Renal cortex interstitium (tissue), 11 donors: ENCODE results near the gene P2RY8. TPM values are rescaled to one million over a fixed set of nuclear protein-coding genes. Genes with fewer than 3 reads are reported as not detected.
"Not testable (repeated sequence)": the region's sequence is repeated elsewhere in the genome, so short reads cannot be mapped to it uniquely, and the experiment has no call there.

Source experiments
- DNase-seq, 11 donors: peaks; one replicate each; pipeline ENCODE4 v3.0.0-alpha.2; 2013; ENCODE audit warnings: low read depth in 9 of 11, low spot score in 4 of 11; ENCODE audit errors: extremely low read depth in 1 of 11
- polyA plus RNA-seq, 3 donors: library from polyadenylated mRNA; unstranded; fragments of 120-200 nt; gene quantifications; one replicate each; pipeline ENCODE4 v1.2.1, GENCODE V29; 2013; ENCODE audit not compliant: insufficient read length in 3 of 3

P2RY8 gene
- polyA plus RNA-seq, 3 donors = 0.64 to 1.7 (median 0.95) TPM

DNA sequence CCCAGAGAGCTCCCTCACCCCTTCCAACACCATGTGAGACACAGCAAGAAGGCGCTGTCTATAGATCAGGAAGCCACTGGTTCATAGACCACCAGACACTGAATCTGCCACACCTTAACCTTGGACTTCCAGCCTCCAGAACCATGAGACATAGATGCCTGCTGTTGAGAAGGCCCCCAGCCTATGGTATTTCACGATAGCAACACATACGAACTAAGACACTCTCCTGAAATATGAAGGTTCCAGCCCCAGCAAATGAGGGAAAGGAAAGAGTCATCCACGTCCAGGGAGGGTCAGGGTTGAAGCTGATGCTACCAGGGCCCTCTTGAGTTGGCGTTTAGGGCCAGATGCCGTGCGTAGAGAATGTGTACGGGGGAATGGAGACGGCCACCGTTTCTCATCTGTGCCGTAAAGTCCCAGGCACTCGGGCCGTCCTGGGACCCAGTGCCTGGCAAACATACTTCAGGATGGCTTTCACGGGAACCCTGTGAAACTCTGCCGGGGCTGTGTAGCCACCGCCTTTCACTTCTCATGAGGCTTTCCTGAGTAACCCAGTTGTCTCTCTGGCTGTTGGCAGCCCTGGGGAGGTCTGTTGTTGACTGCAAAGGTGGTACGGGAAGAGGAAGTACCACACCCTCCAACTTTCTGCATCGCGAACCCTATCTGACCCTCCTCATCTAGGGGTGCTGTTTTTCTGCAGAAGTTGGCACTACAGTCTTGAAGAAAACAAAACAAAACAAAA is 17.7 kb upstream of the P2RY8 start:
- DNase-seq = no peak

DNA sequence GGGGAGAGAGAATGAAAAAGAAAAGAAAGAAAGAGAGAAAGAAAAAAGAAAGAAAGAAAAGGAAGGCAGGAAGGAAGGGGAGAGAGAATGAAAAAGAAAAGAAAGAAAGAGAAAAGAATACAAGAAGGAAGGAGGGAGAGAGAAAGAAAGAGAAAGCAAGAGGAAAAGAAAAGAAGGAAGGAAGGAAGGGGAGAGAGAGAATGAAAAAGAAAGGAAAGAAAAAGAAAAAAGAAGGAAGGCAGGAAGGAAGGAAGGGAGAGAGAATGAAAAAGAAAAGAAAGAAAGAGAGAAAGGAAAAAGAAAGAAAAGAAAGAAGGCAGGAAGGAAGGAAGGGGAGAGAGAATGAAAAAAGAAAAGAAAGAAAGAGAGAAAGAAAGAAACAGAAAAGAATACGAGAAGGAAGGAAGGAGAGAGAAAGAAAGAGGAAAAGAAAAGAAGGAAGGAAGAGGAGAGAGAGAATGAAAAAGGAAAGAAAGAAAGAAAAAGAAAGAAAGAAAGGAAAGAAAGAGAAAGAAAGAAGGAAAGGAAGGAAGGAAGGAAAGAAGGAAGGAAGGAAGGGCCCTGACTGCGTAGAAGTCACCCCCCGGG is 15.1 kb upstream of the P2RY8 start:
- no peak for DNase-seq

DNA sequence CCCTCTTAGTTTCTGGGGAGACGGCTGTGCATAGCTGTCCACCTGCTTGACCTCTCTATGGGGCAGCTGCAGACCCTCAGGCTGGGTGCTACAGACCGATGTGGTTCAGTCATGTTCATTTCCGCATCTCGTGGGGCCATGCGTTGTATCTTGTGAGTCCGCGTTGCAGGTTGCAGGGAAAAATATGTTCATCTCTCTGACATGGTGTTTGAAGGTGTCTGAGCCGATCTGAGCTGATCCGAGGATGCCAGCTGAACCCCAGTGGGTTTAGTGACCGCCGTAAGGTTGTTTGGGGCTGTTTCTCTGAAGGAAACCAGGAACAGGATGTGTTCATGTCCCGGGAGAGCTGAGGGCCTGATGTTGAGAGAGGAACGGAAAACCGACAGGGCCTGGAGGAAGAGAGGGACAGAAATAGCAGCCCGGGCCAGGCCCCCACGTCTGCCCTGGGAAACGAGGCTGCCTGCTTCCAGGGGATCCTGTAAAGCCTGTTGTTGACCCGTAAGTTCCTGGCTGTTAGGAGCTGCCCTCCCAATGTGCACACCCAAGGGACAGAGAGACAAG is 9.8 kb upstream of the P2RY8 start:
- no peak for DNase-seq

DNA sequence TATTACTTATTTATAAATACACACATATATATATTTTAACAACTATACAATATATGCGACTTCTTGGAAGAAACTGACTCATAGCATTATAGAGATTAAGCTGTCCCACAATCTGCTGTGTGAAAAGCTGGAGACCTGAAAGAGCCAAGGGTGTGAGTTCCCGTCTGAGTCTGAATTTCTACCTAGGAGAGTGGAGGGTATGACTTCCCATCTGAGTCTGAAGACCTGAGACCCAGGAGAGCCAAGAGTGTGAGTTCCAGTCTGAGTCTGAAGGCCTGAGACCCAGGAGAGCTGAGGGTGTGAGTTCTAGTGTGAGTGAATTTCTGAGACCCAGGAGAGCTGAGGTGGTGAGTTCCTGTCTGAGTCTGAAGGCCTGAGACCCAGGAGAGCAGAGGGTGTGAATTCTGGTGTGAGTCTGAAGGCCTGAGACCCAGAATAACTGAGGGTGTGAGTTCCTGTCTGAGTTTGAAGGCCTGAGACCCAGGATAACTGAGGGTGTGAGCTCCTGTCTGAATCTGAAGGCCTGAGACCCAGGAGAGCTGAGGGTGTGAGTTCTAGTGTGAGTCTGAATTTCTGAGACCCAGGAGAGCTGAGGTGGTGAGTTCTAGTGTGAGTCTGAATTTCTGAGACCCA is 8.9 kb upstream of the P2RY8 start:
- no peak for DNase-seq

DNA sequence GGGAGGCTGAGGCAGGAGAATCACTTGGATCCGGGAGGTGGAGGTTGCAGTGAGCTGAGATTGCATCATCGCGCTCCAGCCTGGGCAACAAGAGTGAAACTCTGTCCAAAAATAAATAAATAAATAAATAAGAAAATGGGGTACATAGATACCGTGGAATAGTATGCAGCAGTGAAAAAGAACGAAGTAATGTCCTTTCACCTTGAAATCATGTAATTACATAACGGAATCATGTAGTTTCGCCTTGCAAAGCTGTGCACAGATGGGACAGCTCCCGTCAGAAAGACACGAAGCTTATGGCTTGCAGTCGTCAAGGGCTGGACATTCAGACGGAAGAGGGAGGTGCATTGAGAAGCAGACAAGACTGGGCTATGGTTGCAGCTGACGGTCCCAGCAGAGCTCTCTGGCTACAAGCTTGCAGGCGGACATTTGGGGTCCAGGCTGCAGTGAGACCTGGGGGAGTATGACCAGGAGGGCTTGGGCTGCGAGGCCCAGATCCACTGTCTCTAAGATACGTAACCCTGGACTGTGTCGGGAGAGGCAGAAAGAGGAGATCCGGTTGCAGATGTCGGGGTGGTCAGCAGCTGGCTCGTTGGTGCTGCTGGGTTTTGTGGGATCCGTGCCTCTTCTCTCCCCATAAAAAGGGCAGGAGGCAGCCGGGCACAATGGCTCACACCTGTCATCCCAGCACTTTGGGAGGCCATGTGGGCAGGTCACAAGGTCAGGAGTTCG is 6.2 kb upstream of the P2RY8 start:
- no peak for DNase-seq

DNA sequence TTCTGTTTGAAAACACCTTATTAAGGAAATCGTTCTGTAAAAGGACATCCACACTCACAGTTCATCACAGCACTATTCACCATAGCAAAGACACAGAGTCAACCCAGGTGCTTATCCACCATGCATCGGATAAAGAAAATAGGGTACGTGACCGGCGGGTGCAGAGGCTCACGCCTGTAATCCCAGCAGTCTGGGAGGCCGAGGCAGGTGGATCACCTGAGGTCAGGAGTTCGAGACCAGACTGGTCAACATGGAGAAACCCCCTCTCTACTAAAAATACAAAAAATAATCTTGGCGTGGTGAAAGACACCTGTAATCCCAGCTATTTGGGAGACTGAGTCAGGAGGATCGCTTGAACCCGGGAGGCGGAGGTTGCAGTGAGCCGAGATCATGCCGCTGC is 2.2 kb upstream of the P2RY8 start:
- DNase-seq = not testable (repeated sequence)

DNA sequence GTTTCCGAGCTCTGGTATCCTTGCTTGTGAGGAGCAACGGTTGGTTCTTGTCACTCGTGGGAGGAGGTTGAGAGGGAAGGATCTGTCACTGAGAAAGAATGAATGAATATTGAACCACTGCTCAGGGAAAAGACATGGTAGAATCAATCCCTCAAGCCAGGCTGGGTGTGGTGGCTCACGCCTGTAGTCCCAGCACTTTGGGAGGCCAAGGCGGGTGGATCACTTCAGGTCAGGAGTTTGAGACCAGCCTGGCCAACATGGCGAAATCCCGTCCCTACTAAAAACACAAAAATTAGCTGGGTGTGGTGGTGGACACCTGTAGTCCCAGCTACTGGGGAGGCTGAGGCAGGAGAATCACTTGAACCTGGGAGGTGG is 718 bp upstream of the P2RY8 start:
- not testable (repeated sequence) for DNase-seq

DNA sequence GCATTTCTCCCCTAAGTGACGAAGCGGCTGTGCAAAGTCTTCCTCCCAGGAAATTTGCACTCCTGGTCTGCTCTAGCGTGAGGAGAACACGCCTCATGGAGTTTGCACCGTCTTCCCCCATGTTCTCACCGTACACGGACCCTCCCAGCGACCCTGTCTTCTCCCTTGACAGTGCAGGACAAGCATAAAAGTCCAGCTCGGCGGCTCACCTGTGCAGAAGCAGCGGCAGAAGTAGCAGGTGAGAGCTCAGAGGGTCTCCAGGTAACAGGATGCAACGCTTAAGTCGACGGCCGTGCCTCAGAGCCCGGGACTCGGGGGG is 314 bp downstream of the P2RY8 start:
- DNase-seq = no peak

DNA sequence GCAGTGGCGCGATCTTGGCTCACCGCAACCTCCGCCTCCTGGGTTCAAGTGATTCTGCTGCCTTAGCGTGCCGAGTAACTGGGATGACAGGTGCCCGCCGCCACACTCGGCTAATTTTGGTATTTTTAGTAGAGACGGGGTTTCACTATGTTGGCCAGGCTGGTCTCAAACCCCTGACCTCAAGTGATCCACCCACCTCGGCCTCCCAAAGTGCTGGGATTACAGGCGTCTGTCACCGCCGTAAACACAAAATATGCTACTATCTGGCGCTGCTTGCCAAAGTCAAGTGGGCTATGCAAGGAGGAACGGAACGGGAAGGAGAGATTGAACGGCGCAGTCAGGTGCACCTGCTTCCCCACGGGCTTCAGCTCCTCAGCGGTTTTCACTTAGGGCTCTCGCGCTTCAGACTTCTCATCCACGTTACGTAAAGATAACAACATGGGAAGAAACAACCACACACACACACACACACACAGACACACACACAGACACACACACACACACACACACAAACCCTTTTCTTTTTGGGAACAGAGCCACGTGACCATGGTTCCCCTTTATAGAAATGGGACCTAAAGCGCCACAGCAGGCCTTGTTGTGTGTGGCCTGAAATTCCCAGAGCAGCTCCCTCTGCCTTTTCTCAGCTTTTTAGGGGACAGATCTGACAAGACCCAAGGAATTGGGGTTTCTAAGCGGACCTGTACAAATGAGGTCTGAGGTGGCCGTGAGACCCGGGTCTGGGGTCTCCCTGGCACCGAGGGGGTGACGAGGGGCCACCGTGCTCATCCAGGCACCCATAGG is 1.5 kb downstream of the P2RY8 start:
- no peak for DNase-seq

DNA sequence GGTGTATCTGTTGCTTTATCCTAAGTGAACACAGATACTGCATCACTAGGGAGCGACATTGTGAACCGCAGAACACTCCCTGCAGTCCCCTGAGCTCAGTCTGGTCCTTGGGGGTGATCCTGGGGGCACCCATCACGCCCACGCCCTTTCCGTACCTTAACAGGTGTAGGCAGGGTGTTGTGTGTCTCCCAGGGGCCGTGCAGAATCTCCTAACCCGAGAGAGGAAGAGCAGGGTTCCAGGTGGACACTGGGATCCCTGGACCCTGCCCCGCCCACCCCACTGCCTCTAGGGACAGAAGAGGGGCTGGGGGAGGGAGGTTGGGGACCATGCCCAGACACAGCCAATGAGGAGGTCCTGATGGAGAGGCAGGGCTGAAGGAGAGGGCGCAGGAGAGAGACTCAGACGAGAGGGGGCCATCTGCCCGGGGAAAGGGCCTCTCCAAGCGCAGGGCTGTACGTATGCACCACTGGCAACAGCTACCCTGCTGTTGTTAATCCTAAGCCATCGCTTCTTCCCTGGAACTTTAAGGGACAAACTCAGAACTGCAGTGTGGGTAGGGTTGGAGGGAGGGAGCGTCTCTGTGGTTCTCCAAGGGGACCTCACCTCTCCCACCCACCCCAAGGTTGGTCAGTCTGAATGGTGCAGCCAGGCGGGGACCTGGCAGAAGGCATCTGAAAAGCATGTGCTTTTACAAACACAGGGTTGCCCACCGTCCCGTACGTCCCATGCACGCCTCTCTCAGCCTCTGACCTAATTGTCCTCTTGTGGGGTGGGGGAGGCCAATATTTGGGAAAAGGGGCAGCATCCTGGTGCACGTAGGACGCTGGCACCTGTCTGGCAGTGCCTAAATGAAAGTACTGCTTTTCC is 2.5 kb downstream of the P2RY8 start:
- no peak for DNase-seq

DNA sequence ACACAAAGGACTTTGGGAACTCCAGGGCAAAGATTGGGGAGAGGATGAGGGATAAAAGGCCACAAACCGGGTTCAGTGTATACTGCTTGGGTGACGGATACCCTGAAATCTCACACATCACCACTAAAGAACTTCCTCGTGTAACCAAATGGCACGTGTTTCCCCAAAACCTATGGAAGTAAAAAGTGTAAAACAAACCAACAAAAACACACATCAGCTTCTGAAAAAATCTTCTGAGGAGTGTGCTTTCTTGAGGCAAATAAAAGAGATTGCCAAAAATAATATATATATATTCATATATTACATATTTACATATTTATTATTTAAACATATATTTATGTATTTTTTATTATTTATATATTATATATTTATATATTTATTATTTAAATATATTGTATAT is 3.9 kb downstream of the P2RY8 start:
- DNase-seq = no peak

DNA sequence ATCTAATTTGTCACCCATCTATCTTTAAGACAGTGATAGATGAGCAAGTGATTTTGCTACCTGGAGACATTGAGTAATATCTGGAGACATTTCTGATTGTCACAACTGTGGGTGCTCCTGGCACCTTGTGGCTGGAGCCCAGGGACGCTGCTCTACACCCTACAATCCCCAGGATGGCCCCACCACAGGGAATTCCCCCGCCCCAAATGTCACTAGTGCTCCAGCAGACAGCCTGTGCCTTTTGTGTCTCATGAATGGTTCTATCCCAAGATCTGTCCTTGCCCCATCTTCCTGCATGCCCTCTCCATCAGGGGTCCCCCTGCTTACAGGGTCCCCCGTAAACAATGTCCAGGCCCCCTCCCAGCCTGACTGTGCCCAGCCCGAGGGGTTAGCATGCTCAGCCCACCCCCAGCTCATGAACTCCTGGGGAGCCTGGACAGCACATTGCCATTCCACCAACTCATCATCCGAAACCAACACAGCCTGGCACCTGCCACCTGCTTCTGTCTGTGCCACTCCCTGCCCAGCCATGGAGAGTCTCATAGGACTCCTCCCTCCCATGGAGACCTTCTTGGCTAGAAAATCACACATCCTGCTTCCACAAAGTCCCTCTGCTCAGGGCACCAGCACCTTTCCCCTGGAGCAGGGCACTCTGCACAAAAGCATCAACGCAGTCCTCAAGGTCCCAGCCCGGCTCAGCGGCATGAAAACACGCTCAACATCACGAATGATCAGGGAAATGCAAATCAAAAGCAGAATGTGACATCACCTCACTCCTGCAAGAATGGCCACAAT is 5.7 kb downstream of the P2RY8 start:
- DNase-seq = no peak

DNA sequence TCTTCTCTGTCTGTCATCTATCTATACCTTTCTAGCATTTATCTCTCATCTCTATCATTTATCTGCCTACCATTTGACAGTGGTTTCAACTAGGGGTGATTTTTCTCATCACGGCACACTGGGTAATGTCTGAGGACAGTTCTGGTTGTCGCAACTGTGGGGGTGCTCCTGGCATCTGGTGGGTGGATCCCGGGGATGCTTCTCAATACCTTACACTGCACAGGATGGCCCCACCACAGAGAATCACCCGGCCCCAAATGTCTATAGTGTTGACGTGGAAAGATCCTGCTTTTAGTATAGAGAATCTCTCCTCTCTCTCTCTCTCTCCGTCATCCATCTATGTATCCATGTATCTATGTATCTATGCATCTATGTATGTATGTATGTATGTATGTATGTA is 7.2 kb downstream of the P2RY8 start:
- DNase-seq = no peak

DNA sequence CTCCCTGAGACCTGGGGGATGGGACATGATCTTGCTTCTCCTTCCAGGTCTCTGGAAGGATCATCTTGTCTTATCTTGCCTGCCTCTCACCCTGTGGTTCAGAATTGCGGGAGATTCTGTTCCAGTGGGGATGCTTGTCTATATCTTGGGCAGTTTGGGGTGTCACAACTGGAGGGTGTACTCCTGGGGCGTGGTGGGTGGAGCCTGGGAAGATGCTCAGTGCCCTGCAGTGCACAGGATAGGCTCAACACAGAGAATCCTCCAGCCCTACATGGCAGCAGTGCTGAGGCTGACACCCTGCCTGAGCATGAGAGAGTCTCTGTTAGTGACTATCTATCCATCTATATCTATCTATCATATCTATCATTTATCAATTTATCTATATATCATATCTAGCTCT is 7.7 kb downstream of the P2RY8 start:
- no peak for DNase-seq

DNA sequence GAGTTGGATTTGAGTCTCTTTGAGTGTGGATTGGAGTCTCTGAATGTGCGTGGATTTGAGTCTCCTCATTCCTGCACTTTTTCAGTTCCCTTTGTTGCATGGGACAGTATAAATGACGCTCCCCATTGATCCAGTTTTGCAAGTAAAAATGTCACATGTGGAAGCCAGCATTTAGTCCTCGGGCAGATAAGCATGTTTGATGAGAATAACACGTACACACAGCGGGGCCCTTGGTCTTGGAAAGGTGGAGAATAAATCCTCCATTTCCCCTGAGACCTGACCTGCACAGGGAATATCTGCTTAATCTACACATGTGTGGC is 8.1 kb downstream of the P2RY8 start:
- DNase-seq = no peak

DNA sequence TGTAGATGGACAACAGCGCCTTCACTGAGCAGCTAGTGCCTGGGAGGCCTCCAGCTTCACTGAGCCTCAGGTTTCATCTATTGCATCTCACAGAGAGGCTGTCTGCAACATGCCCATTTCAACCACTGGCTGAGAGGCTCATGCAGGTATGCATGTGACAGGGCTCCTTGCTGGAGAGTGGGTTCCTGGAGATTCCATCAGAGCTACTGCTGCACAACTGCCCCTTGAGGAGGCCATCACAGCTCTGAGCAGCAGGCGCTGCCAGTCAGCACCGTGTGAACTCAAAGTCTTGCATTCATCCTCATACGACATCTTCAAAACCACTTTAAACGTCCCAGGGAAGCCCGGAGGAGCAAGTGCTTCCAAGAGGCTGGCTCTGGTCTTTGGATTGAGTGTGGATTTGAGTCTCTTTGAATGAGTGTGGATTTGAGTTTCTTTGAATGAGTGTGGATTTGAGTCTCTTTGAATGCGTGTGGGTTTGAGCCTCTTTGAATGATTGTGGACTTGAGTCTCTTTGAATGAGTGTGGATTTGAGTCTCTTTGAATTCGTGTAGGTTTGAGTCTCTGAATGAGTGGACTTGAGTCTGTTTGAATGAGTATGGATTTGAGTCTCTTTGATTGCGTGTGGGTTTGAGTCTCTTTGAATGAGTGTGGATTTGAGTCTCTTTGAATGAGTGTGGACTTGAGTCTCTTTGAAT is 8.7 kb downstream of the P2RY8 start:
- DNase-seq = no peak

DNA sequence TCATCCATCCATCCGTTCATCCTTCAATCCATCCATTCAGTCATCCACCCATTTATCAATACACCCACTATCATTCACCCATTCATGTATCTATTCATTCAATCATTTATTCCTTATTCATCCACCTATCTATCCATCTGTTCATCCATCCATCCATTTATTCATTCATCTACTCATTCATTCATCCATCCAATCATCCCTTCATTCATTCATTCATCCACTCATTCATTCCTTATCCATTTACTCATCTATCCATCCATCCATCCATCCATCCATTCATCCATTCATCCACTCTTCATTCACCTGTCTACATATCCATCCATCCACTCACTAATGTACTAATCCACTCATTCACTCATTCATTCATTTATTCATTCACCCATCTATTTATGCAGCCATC is 9.5 kb downstream of the P2RY8 start:
- no peak for DNase-seq
